Adrenal gland (tissue), 12 donors: Measurements from ENCODE around the gene WHRN. TPM values are rescaled to one million over a fixed set of nuclear protein-coding genes. Genes with fewer than 3 reads are reported as not detected.

Experiments
- DNase-seq, 7 donors: peaks; one replicate each; pipeline ENCODE4 v3.0.0-alpha.2; 2019 to 2020
- H3K27ac ChIP-seq, 5 donors: fragments of 200-600 bp; sonication (generic) in 4 of 5; 1 replicate in 3 of 5; 2 replicates in 2 of 5; pipeline versions ENCODE4 v1.5.1 to v1.8.0; 2016 to 2020; ENCODE audit warnings: mild to moderate bottlenecking in 1 of 5
- H3K27me3 ChIP-seq: fragments of 200-600 bp; 2 replicates; pipeline ENCODE4 v1.8.0; 2021
- H3K36me3 ChIP-seq, 2 donors: fragments of 200-600 bp; replicated peaks in 1 of 2; 1 replicate in 1 of 2; 2 replicates in 1 of 2; pipeline versions ENCODE4 v1.5.1 to v1.8.0; 2018 to 2022
- H3K4me1 ChIP-seq, 2 donors: fragments of 200-600 bp; replicated peaks in 1 of 2; 1 replicate in 1 of 2; 2 replicates in 1 of 2; pipeline versions ENCODE4 v1.5.1 to v1.8.0; 2018 to 2021
- H3K4me3 ChIP-seq, 4 donors: fragments of 200-600 bp; sonication (generic) in 3 of 4; one replicate each; pipeline ENCODE4 v1.5.1; 2016 to 2018
- H3K9me3 ChIP-seq, 3 donors: fragments of 200-600 bp; sonication (generic) in 1 of 3; replicated peaks in 1 of 3; 1 replicate in 2 of 3; 2 replicates in 1 of 3; pipeline versions ENCODE4 v1.5.1 to v1.8.0; 2016 to 2021
- CTCF ChIP-seq, 6 experiments: fragments of 450-650 bp in 4 of 6; fragments of 200-600 bp in 2 of 6; sonication (generic) in 1 of 6; IDR thresholded peaks; 1 replicate in 5 of 6; 2 replicates in 1 of 6; pipeline versions ENCODE4 v1.5.1 to v1.8.0; 2016 to 2021; ENCODE audit warnings: antibody characterized with exemption in 6 of 6, mild to moderate bottlenecking in 2 of 6, moderate library complexity in 1 of 6
- POLR2A ChIP-seq, 2 donors: fragments of 450-650 bp; IDR thresholded peaks; one replicate each; pipeline ENCODE4 v1.6.1; 2017; ENCODE audit warnings: antibody characterized with exemption in 2 of 2, mild to moderate bottlenecking in 2 of 2, moderate library complexity in 1 of 2
- WGBS, 4 donors: extraction: QIAGEN DNeasy Blood & Tissue Kit in 2 of 4; methylation state at CpG; one replicate each; pipeline versions ENCODE4 v1.1.5 to v1.1.7; 2013 to 2017; 5-methylcytosine and 5-hydroxymethylcytosine counted together
- intact Hi-C, 2 donors: fragments of 100-400 bp; cut with DNase I; formaldehyde crosslinking; loops; one replicate each; pipeline versions ENCODE4 v1.14.1 to v1.15.0; 2022 to 2023
- polyA plus RNA-seq, 3 donors: library from polyadenylated mRNA; stranded (reverse); fragments of 200-250 nt in 2 of 3; fragments of 350-450 nt in 1 of 3; fragmentation: Illumina TruSeq in 1 of 3; extraction: RNeasy Lipid Tissue Mini Kit (QIAGEN cat#74804) in 1 of 3; gene quantifications; one replicate each; pipeline ENCODE4 v1.2.3, GENCODE V29; 2013 to 2014
- total RNA-seq, 9 donors: library from RNA; depleted of rRNA in 4 of 9; stranded (reverse); fragments of >200 nt in 4 of 9; fragments of 120-200 nt in 1 of 9; fragmentation: NEBNext Ultra II Directional in 1 of 9; extraction: Animal tissue kit (Norgen Biotek cat#: 25700) in 1 of 9; gene quantifications; one replicate each; pipeline versions ENCODE4 v1.1.0 to v1.2.4, GENCODE V29; 2013 to 2023
- donor health status: healthy with polysubstance abuse.
- donor health status: Bipolar disorder and iron deficiency.
- donor health status: DM: yes; HTN: yes; CAD: no.
- donor health status: DM: no; HTN: no; CAD: no.
- donor health status: DM: no; HTN: no; CAD: no.
- donor health status: DM: yes; HTN: yes; CAD: no.

The WHRN gene
- total and polyA plus RNA-seq, 12 donors: 33.4 to 359 (median 96.4) TPM

GRCh38 chr9:114410910-114411309, 94.4 kb downstream of the WHRN start:
- no peak for DNase-seq
- peaks cover 0 to 16% of the 10 kb centered on the region in 2 donors for H3K36me3 ChIP-seq
- no peaks in the 10 kb centered on the region for H3K27me3 ChIP-seq
- H3K27ac ChIP-seq: no peak overlapping the region
- H3K9me3 ChIP-seq: no peaks in the 10 kb centered on the region
- WGBS, 4 donors: 83 to 95% (median 89%) methylated on average over 7 to 8 of the region's 8 CpGs
- peaks cover 6 to 24% of the 10 kb centered on the region in 2 donors for H3K4me1 ChIP-seq
- intact Hi-C loops: no loop called here
- no peak overlapping the region for H3K4me3 ChIP-seq
- TF ChIP-seq CTCF (IDR thresholded peaks at IDR 0.05) (no peak), POLR2A (IDR thresholded peaks at IDR 0.05) (no peak)

DNA sequence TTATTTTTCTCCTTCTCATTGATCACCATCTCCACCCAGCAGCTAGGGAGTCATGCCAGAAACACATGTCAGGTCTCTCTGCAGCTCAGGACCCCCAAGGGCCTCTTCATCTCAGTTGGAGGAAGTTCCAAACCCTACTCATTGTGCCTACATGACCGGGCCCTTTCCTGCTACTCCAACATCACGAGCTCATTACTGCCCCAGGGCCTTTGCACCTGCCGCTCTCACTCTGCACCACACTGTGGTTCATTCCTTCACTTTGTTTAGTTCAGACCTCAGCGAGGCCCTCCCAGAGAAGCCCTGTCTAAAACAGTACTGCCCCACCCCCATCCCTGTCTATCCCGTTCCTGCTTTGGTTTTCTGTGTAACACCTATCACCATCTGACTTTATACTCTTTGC, 95.4 kb downstream of the WHRN start:
- intact Hi-C loops: loop anchor here (5.0 to 10.0 kb wide), 3 partner anchors 242 to 495 kb away; partner anchors contain the start of gene TEX53 (in 1 of the 2)

DNA sequence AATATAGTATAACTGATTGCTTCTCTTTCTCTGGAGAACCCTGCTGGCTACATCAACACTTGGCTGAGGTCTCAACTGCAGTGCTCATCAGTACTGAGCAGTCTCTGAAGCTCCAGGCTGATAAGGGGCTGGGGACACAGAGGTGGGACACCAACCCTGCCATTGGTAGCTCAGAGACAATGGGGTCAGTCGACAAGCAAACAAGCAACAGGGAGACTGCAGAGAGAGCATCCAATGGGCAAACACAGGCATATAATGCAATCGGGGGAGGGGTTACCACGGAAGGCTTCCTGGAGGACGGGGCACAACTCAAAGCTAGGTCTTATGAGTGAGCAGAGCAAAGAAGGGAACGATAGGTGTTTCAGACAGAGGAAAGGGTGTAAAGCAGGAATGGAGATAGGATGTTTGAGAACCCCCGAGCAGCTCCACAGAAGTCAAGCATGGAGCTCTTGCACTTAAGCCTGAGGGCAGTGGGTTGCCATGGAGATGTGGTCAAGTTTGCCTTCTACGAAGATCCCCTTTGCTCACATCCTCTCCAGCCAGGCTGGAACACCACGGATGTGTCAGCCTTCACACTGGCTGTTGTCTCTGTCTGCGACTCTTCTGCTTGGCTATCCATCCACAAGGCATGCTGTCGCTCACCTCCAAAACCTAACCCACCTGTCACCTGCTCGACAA, 96.0 kb downstream of the WHRN start:
- no peaks in the 10 kb centered on the region for H3K27me3 ChIP-seq
- 72 to 77% (median 74%) methylated on average over 10 to 11 of the region's 11 CpGs for WGBS, 4 donors

More for the DNA sequence above, 95.4 kb downstream of the WHRN start:
- Histone ChIP-seq H3K27me3 (no peaks in the 10 kb centered on the region), H3K4me1 (peaks cover 6 to 24% of the 10 kb centered on the region in 2 donors), H3K9me3 (no peaks in the 10 kb centered on the region), H3K4me3 (no peak overlapping the region), H3K27ac (no peak overlapping the region), H3K36me3 (peaks cover 0 to 16% of the 10 kb centered on the region in 2 donors)
- DNase-seq: no peak
- no peak for TF ChIP-seq CTCF (IDR thresholded peaks at IDR 0.05)
- no peak for TF ChIP-seq POLR2A (IDR thresholded peaks at IDR 0.05)
- WGBS, 4 donors: 72 to 84% (median 79%) methylated on average over 5 of the region's 5 CpGs

More for the DNA sequence above, 96.0 kb downstream of the WHRN start:
- H3K4me3 ChIP-seq: no peak overlapping the region
- TF ChIP-seq POLR2A (IDR thresholded peaks at IDR 0.05): no peak
- no peak for TF ChIP-seq CTCF (IDR thresholded peaks at IDR 0.05)
- H3K9me3 ChIP-seq: no peaks in the 10 kb centered on the region
- peaks cover 0 to 17% of the 10 kb centered on the region in 2 donors for H3K36me3 ChIP-seq
- no peak overlapping the region for H3K27ac ChIP-seq
- peak in 1 of 7 donors; percentile 72 for DNase-seq
- peaks cover 4 to 19% of the 10 kb centered on the region in 2 donors for H3K4me1 ChIP-seq
- intact Hi-C loops: loop anchor here (5.0 to 10.0 kb wide), 3 partner anchors 243 to 496 kb away; partner anchors contain the start of gene TEX53 (in 1 of the 2)
